ENCODE measurements around the gene CTDP1. TPM values are rescaled to one million over a fixed set of nuclear protein-coding genes. Genes with fewer than 3 reads are reported as not detected.

Gene CTDP1
- total RNA-seq, 1 experiment from 2014 or later = 16.5 TPM

DNA sequence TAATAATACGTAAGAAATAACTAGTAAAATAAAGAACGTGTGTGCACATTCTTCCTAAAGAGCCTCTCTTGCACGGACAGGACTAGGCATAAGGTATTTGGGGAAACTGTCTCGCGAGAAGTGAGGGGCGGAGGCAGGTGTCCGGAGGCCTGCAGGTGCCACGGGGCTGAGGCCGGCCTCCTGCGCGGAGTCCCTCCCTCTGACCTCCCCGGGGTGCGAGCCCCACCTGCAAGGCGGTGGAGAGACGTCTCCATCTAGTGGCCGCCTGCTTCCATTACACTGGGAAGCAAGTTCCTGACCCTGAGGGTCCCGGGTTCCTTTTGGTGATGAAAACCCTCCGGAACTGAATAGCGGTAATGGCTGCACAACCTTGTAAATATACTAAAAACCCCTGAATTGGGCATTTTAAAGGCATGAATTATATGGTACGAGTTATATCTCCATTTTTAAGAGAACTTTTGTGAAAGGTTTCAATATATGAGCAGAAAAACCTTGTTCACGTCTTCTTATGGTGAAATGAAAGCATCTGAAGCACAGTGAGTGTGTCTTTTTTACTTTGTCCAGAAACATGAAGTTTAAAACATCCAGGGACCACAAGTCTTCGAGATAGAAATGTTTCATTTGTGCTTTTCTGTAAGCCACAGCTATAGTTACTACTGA lies 35.5 kb upstream of the CTDP1 start:
- peak; percentile 10 for DNase-seq (ENCODE audit: low spot score)

GRCh38 chr18:79644666-79645057 lies 34.9 kb upstream of the CTDP1 start:
- no peak for DNase-seq (ENCODE audit: low spot score)

GRCh38 chr18:79645291-79645983 lies 34.2 kb upstream of the CTDP1 start:
- no peak for DNase-seq (ENCODE audit: low spot score)

DNA sequence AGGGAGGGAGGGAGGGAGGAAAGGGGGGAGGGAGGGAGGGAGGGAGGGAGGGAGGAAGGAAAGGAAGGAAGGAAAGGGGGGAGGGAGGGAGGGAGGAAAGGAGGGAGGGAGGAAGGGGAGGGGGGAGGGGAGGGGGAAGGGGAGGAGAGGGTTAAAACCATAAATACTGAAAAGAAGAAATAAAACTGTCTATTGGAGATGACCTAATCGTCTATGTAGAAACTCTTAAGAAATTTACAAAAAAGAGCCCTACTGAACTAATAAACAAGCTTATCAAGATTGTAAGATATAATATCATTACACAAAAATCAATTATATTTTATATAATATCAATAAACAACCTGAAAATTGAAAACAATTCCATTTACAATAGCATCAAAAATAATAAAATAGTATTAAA lies 32.3 kb upstream of the CTDP1 start:
- DNase-seq (ENCODE audit: low spot score) = no peak

DNA sequence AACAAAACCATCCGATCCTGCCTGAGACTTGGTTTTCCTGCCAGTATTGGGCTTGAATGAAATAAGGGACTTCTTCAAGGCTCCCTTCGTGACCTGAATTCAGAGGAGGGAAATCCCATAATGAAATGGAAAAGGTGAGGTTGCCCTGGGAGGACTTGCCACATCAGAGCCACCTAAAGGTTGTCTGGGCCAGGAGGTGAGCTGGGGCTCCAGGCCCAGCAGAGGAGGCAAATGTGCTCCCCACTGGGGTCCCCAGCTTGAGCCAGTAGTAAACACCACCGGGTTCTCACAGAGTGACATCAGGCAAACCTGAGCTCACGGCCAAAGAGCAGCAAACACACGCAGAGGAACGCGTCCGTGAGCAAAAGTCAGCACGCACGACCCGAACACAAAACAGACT lies 28.6 kb upstream of the CTDP1 start:
- no peak for DNase-seq (ENCODE audit: low spot score)

- no peak for DNase-seq (ENCODE audit: low spot score)
Observed at GRCh38 chr18:79657342-79657996, 22.1 kb upstream of the CTDP1 start.

GRCh38 chr18:79658366-79658765 lies 21.2 kb upstream of the CTDP1 start:
- no peak for DNase-seq (ENCODE audit: low spot score)

- no peak for DNase-seq (ENCODE audit: low spot score)
Observed at GRCh38 chr18:79659733-79660132, 19.9 kb upstream of the CTDP1 start.

DNA sequence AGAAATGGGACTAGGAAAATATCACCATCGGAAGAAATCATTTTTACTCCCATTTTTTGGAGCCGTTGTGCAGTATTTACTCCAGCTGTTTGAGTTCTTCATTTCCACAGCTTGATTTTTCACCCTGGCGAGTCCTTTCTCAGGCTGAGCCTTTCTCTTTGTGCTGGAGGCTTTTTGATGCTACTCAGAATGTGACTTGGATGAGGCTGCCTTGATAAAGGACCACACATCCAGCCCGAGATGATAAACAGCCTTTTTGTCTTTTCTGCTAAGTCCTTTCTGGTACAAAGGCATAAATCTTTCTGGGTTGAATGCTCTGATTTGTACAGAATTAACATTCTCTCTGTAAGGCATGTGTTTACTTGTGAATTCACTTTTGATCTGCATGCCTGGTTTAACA lies 17.6 kb upstream of the CTDP1 start:
- DNase-seq (ENCODE audit: low spot score) = no peak

DNA sequence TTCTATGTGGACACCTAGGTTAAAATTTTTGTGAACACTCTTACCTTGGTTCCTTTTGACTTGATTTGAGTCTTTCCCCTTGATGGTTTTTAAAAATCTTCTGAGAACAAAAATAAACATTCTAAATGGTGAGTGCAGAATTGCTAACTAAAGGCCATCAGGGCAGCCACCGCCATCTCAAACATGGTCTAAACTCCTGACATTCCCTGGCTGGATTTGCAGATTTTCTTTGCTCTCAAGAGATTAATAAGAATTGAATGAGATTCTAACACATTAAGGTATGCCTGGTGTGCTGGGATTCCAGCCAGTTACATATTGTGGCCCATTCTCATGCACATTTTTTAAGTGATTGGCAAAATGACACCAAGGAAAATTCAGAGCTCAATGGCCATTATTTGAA lies 17.2 kb upstream of the CTDP1 start:
- no peak for DNase-seq (ENCODE audit: low spot score)

GRCh38 chr18:79664525-79665125 lies 15.0 kb upstream of the CTDP1 start:
- peak; percentile 37 for DNase-seq (ENCODE audit: low spot score)

DNA sequence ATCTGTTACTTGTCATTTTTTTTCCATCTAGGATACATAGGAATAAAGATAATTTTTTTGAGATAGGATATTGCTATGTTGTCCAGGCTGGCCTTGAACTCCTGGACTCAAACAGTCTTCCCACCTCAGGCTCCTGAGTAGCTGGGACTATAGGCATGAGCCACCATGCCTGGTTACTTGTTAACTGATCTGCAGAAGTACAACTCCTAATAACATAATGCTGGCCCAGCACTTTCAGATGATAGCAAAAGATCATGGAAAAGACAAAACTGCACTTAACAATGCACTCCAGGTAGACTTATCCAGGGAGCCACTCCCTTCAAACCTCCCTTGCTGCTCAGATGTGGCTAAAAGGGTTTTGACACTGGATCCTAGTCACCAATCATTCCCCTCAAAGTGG lies 11.4 kb upstream of the CTDP1 start:
- DNase-seq (ENCODE audit: low spot score) = no peak

DNA sequence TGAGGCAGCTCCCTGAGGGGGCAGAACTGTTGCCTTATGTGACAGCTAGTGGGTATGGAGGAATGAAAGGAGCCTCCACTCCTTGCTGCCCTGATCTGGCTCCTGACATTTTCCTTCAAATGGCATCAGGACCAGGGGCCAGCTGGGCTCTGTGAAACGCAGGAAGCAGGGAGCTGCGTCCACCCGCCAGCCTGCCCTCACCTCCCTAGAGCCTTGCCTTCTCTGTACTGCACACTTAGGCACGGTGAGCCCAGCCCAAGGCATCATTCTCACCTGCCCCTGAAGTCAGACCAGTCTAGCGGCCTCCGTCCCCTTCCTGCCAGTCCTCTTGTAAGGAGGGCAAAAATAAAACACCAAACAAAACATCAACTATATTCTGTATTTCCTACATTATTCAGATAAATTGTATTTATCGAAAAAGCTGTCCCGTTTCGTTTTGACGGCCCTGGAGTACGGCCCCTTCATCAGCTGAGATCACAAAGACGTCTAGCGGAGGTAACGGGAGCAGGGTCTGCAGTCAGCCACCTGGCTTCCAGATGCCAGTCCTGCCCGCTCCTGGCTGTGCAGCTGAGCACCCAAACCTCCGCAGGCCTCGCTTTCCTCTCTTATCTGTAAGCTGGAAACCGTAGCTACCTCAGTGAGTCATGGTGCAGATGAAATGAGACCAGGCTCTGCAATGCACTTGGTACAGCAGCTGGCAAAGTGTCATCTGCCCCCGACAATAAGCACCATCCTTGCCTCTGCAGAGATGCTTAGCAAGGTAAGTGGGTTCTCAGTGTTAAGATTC lies 6.9 kb upstream of the CTDP1 start:
- no peak for DNase-seq (ENCODE audit: low spot score)

GRCh38 chr18:79677221-79677620 lies 2.4 kb upstream of the CTDP1 start:
- no peak for DNase-seq (ENCODE audit: low spot score)

- no peak for DNase-seq (ENCODE audit: low spot score)
Observed at GRCh38 chr18:79677840-79678239, 1.8 kb upstream of the CTDP1 start.

DNA sequence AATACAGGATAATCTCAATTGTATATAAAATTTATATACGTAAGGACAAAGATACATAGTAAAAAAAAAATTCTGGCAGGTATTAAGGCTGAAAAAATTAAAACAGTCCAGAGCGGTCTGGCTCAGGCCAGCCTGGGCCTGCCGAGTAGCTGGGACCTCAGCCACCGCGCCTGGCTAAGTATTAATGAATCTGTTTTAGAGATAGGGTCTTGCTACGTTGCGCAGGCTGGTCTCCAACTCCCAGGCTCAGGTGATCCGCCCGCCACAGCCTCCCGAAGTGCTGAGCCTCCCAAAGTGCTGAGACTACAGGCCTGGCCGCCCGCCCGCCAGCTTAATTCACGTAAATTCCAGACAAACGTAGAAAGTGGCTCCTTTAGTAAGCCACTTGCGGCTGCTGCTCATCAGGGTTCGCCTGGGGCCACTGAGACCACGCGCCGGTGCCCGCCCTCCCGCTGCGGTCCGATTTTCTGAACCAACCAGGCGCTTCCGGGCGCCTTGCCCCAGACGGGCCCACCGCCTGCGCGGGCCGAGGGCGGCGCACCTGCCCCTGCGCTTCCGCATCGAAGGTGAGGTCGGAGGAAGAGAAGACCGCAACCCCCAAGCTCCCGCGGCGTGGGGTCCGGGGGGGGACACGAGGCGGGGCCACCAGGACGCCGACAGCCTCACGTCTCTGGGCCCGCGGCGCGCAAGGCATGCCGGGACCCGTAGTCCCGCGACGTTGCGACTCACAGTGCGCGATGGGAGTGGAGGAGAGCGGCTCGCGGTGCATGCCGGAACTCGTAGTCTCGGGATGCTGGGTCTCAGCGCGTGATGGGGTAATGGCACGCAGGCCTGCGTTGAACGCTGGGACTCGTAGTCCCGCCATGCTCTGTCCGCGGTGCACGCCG lies 695 bp upstream of the CTDP1 start:
- peak; percentile 92 for DNase-seq (ENCODE audit: low spot score)

- DNase-seq (ENCODE audit: low spot score) = no peak
Observed at GRCh38 chr18:79680100-79680879, 687 bp downstream of the CTDP1 start.

GRCh38 chr18:79680891-79681339 lies 1.3 kb downstream of the CTDP1 start:
- DNase-seq (ENCODE audit: low spot score) = no peak

- DNase-seq (ENCODE audit: low spot score) = no peak
Observed at GRCh38 chr18:79681484-79682387, 2.1 kb downstream of the CTDP1 start.

All from A172 (cell line).